Cardiac fibroblast (primary cell): ENCODE measurements around the gene STK10.

Experiments
- DNase-seq, 2 donors: peaks; one replicate each; pipeline versions ENCODE4 v3.0.0 to v3.0.0-alpha.2; 2010; ENCODE audit warnings: low read depth in 2 of 2
- H3K4me3 ChIP-seq, 2 donors: replicated peaks in 1 of 2; 1 replicate in 1 of 2; 2 replicates in 1 of 2; pipeline ENCODE4 v1.5.1; 2011; ENCODE audit warnings: low read depth in 2 of 2, low read length in 2 of 2, mild to moderate bottlenecking in 2 of 2, moderate library complexity in 1 of 2
- TF ChIP-seq, protein P1 (sequence below): IDR thresholded peaks from one replicate; pipeline ENCODE4 v1.5.1; 2011; ENCODE audit warnings: low read depth, mild to moderate bottlenecking, low read length, inconsistent platforms

The STK10 gene

GRCh38 chr5:172178991-172179989 is 8.7 kb downstream of the STK10 start:
- TF ChIP-seq, protein P1, sequence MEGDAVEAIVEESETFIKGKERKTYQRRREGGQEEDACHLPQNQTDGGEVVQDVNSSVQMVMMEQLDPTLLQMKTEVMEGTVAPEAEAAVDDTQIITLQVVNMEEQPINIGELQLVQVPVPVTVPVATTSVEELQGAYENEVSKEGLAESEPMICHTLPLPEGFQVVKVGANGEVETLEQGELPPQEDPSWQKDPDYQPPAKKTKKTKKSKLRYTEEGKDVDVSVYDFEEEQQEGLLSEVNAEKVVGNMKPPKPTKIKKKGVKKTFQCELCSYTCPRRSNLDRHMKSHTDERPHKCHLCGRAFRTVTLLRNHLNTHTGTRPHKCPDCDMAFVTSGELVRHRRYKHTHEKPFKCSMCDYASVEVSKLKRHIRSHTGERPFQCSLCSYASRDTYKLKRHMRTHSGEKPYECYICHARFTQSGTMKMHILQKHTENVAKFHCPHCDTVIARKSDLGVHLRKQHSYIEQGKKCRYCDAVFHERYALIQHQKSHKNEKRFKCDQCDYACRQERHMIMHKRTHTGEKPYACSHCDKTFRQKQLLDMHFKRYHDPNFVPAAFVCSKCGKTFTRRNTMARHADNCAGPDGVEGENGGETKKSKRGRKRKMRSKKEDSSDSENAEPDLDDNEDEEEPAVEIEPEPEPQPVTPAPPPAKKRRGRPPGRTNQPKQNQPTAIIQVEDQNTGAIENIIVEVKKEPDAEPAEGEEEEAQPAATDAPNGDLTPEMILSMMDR, result no peak
- no peak overlapping the region for H3K4me3 ChIP-seq
- peak; percentile 59 to 85 for DNase-seq

DNA sequence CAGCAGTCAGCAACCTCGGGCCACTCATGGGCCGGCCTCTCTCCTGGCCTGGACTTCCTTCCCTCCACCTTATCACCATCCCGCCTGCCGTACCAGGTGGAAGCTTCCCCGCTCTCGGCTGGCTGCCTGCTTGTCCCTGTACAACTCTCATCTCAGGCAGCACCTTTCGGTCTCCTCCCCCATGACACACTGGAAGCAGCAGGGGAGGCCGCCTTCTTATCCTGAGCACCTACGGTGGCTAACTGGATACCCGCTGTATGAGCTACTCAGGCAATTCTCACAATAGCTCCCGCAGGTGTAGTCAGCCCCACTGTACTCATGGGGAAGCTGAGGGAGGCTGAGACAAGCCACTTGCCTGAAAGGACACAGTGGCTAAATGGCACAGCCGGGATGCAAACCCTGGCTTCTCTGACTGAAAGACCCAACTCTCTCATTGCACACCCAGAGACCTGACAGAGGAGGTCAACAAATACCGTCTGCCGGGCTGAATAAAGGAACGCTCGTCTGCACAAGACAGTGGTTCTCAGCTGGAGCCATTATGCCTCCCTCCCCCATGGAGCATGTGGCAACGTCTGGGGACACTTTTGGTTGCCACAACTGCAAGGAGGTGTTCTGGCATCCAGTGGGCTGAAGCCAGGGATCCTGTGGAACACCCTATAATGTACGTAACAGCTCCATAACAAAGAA is 9.6 kb downstream of the STK10 start:
- H3K4me3 ChIP-seq, result no peak overlapping the region
- TF ChIP-seq, protein P1, result no peak
- no peak for DNase-seq

DNA sequence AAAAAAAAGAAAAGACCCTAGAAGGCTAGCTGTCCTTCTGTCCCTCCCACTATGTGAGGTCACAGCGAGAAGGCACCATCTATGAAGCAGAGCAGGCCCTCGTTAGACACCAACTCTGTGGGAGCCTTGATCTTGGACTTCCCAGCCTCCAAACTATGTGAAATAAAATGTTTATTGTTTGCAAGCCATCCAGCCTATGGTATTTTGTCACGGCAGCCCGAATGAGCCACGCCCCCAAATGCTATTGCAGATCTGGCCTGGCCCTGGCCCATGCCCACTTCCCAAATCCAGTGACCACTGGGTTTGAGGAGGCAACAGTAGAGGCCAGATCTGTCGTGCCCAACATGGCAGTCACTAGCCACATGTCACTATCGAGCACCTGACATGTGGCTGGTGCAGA is 10.8 kb downstream of the STK10 start:
- H3K4me3 ChIP-seq, result no peak overlapping the region
- DNase-seq, result no peak

DNA sequence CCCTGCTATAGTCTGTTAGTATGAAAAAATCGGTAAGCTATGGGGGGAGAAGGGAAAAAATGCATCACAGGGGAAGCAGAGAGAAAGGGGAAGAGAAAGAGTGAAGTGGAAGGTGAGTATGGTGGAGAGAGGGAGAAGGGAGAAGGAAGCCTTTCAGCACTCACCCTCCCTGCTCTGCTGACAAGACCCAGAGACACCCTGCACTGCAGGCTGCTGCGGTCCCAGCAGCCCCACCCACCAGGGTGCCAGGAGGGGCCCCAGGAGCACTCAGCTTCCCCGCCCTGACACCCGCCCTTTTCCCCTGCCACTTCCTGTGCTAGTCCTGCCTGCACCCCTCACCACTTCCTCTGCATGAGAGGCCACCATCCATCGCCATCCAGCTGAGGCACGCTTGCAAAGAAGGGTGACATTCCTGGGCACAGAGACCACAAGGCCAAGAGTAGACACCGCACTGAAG is 12.7 kb downstream of the STK10 start:
- TF ChIP-seq, protein P1, result no peak
- no peak overlapping the region for H3K4me3 ChIP-seq
- no peak for DNase-seq

More for the DNA sequence above, 10.8 kb downstream of the STK10 start:
- TF ChIP-seq, protein P1, result no peak

- TF ChIP-seq, protein P1, result no peak
- DNase-seq, result peak; percentile 44 to 90
- H3K4me3 ChIP-seq, result no peak overlapping the region
Measured at GRCh38 chr5:172173564-172174153, 14.4 kb downstream of the STK10 start.

GRCh38 chr5:172172912-172173563 is 15.0 kb downstream of the STK10 start:
- TF ChIP-seq, protein P1, result no peak
- no peak overlapping the region for H3K4me3 ChIP-seq
- no peak for DNase-seq
